GM10266 (cell line): ENCODE results near the gene CARD16.

Experiments used
- DNase-seq: peaks from one replicate; pipeline ENCODE4 v3.0.0; 2012; ENCODE audit errors: extremely low spot score
- TF ChIP-seq, protein P1 (sequence below): IDR thresholded peaks from 2 replicates; pipeline ENCODE4 v1.5.1; 2012; ENCODE audit warnings: mild to moderate bottlenecking, low read depth; ENCODE audit not compliant: control insufficient read depth, insufficient read depth; ENCODE audit errors: missing control alignments

The CARD16 gene

DNA sequence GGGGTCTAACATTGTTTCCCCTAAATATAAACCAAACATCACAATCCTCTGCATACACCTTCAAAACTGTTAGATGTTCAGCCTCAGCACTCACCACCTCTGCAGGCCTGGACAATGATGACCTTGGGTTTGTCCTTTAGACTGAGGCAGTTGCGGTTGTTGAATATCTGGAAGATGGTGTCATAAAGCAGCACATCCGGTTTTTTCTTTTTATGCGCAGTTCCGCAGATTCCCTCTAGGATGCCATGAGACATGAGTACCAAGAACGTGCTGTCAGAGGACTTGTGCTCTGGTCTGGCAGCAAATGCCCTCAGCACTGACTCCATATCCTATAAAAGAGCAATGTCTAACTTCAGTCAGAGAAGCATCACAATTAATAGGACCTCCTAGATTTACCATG lies 45.0 kb downstream of the CARD16 start:
- TF ChIP-seq, protein P1, sequence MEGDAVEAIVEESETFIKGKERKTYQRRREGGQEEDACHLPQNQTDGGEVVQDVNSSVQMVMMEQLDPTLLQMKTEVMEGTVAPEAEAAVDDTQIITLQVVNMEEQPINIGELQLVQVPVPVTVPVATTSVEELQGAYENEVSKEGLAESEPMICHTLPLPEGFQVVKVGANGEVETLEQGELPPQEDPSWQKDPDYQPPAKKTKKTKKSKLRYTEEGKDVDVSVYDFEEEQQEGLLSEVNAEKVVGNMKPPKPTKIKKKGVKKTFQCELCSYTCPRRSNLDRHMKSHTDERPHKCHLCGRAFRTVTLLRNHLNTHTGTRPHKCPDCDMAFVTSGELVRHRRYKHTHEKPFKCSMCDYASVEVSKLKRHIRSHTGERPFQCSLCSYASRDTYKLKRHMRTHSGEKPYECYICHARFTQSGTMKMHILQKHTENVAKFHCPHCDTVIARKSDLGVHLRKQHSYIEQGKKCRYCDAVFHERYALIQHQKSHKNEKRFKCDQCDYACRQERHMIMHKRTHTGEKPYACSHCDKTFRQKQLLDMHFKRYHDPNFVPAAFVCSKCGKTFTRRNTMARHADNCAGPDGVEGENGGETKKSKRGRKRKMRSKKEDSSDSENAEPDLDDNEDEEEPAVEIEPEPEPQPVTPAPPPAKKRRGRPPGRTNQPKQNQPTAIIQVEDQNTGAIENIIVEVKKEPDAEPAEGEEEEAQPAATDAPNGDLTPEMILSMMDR: no peak
- no peak for DNase-seq

DNA sequence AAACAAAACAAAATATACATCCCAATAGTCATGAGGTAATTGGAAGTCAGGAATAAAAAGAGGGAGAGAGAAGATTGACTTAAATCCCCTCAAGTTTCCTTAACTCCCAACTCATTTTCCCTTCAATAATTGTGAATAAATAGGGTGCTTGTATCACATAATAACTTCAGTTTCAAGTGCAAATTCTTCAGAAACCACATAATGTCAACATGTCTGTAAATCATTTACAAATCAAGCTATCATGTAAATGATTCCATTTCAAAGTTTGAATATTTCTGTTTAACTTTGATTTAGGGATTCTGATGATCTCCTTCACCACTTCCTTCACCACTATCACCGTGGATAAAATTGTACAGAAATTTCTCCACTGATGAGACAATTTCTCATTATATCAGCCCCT lies 45.4 kb downstream of the CARD16 start:
- no peak for DNase-seq
- TF ChIP-seq, protein P1: no peak

DNA sequence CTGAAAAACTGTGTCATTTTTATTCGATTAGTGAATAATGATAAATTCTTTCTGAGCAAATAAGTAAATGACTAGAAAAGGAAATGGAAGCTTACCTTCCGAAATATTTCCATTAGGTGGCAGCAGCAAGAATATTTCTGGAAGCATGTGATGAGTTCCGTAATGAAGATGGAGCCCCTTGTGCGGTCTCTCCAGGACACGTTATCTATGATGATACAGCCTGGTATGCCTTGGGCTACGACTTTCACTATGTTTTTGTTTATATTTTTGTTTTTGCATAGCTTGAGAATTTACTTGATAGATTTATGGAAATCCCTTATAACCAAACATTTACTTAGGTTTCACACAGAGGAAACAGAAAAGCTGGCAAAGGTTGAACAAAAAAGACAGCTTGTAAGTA lies 47.8 kb downstream of the CARD16 start:
- no peak for DNase-seq
- TF ChIP-seq, protein P1: no peak

DNA sequence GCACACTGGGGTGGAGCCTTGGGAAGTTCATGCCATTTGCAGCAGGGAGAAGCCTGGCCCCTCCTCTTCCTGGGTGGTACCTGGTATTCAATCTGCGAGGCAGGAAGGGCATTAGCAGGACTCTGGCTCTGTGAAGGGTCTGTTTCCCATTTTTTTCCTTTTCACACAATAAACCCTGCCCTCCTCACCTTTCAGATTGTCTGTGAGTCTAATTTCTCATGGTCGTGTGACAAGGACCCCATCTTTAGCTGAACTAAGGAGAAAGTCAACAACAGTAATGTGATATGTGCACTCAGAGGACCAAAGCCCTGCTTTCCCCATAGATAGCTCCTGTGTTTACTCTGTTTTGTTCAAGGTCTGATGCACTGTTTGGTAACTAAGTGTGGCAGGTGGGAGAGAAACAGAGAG lies 50.1 kb downstream of the CARD16 start:
- TF ChIP-seq, protein P1: no peak
- DNase-seq: no peak

DNA sequence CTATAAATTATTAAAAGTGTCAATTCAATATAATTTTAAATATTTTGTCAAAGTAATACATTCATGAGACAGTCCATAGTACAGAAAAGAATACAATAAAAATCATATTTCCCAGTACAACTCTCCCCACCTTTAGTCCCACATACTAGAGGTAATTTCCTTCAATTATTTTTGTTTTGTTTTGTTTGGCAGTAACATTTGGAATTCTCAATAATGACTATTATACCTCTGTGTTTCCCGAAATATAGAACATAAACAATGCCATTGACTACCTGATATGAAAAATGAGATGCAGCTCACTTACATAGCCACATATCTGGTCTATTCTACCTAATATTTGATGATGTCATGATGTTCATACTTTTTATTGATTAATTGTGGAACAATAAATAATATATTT lies 52.4 kb downstream of the CARD16 start:
- TF ChIP-seq, protein P1: no peak
- DNase-seq: no peak

DNA sequence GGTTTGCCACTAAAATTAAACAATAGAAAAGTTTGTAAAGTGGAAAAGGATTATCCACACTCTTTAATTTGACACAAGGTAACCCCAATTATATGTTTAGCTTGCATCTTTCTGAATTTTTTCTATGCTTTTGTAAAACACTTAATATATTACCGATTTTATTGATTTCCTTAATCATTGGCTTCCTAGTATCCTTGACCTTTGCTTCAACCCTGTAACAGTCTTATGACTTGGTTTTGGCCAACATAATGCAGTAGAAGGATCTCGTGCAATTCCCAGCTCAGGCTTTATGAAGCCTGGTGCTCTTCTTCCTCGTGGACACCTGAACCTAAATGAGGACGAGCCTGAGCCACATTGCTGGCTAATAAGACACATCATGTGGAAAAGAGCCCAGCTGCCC lies 53.1 kb downstream of the CARD16 start:
- DNase-seq: no peak
- TF ChIP-seq, protein P1: no peak
